ENCODE data around the gene ATG16L1.
"Not testable (repeated sequence)": the region's sequence is repeated elsewhere in the genome, so short reads cannot be mapped to it uniquely, and the experiment has no call there.

ATG16L1 gene

DNA sequence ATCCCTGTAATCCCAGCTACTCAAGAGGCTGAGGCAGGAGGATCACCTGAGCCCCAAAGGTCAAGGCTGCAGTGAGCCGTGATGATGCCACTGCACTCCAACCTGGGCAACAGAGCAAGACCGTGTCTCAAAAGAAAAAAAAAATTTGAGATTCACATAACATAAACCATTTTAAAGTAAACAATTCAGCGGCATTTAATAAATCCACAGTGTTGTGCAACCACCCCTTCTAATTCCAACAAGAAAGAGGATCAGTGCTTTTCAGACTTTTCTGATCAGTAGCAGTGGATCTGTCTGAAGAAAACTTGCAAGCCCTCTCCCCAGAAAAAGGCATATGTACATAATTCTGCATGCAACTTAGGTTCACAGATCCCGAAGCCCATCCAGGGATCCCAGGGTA, 48.9 kb downstream of the ATG16L1 start:
- DNase-seq: no peak

DNA sequence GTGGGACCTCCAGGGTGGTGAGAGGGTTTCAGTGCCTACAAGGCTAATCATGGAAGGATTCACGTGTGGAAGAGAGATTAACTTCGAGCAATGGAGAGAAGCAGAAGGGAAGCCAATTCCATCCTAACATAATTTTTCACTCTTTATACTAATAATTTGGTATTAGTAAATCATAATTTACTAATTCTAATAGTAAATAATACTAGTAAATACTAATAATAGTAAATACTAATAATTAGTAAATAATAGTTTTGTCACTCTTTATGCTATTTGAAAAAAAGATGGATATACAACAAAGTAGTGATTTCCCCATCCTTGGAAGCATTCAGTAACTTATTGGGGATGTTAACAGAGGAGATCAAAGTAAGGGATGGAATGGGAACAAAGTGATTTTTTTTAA, 49.8 kb downstream of the ATG16L1 start:
- no peak for DNase-seq

DNA sequence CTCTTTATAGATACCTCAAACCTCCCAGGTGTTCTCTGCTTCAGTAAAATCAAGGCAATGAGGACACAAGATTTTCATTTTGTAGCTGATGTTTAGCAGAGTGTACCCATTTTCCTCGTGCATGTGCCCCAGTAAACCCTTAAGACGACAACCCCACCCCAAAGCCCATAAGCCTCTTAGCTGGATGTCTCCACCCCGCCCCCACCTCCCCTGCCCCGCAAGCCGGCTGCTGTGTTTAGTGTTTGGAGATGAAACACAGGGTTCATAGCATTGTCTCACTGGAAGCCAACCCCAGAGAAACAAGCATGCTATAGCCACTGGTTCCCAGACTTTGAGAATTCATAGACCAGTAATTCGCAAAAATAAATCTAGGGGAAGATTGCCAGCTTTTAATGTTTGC, 50.3 kb downstream of the ATG16L1 start:
- no peak for DNase-seq

DNA sequence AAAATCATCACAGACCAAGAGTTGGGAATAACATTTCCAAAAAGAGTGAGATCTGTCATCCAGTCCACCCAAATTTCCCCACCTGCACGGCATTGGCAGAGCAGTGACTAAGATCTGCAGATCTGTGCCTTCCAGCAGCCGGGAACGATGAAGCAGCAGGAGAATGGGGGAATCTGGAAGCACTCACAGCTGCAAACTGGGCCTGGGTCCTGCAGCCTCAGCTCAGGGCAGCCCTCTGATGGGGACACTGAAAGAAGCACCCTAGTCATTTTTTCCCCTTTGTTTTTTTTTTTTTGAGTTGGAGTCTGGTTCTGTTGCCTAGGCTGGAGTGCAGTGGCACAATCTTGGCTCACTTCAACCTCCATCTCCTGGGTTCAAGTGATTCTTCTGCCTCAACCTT, 51.8 kb downstream of the ATG16L1 start:
- no peak for DNase-seq

DNA sequence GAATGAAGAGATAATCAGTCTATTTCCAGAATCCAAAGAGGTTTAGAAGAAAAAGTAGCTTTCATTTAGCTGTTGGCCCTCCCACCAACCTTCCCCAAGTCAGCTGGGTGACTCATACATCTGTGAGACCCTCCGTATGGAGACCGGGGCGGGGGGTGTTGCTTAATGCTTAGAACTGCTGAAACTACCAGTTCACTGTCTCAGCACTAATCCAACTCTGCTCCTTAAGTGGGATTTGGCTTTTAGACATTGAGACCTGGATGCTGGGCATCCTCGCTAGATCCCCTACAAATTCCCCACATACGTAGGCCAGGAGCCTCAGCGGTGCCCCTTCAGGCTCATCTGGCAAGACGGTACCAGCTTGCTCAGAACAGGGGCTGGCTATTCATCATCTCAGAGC, 56.1 kb downstream of the ATG16L1 start, which contains the start of gene SAG:
SAG (plus strand) TSS at position 252 of the 400 bp plus-strand sequence. CDS start 1,374 bp downstream, outside the sequence.
- DNase-seq: no peak

DNA sequence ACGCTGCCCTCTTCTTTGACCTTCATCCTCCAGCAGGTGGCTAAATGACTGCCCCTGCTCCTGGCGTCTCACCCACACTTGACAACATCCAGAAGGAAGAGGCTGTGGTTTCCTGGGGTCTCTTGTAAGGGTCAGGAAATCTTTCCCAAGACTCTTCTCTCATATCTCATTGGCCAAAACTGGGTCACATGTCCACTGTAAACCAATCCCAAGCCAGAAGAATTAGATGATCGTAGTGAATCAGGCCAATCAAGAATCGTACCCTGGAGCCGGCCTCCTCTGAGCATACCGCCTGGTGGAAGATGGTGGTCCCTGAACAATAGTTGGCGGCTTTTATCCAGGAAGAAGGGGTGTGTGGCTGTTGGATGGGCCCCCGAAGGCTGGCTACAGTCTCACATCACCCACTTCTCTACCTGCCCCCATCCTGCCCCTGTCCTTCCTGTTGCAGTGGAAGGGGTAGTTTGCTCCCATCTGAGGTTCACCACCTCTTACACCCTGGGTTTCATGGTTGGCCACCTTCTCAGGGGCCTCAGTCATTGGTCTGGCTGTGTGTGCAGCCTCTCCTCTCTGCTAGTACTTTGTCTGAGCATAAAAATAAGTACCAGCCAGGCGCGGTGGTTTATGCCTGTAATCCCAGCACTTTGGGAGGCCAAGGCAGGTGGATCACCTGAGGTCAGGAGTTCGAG, 59.9 kb downstream of the ATG16L1 start:
- no peak for DNase-seq

DNA sequence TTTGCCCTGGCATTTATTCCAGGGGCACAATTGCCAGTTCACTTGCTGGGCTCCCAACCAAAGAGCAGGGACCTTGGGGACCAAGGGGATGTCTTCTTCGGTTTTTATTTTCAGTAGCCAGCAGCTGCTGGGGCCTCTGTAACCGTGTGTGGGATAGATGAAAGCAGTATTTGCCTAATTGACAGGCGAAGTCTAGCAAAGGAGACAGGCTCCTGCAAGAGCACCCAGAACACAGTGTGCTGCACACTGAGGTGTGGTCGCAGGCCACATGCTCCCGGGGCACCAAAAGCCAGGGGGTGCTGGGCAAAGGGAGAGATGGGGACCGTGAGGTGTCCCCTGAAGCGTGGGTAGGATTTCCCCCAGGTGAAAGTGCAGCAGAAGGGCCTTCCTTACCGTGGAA, 61.4 kb downstream of the ATG16L1 start:
- no peak for DNase-seq

DNA sequence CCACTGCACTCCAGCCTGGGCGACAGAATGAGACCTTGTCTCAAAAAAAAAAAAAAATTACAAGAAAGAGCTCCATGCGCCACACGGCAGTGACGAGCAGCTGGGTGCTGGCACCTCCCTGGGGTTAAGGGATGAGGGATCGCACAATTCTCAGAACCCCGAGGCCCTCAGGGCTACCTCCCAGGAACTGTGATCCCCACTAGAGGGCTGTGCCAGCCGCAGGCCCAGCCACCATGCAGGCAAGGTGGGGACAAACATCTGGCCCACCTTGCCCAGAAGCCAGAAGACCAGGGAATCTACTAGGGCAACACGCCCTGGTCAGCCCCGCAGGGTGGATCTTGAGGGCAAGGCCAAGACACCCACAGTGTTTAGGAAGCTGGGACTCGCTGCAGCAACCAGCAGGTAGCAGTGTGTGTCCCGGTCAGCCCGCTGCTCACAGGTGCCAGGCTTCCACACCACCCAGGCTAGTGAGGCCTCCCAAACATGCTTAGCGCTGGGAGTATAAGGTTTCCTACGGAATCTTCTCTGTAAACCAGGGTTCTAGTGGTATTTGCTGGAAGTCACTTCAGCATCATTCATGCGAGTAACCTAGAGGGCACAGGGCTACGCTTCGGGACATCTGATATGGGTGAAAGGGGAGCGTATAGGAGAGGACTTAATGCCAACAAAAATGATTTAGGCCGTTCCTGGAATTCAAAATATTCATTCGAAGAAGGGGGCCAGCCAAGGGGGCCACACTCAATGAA, 62.9 kb downstream of the ATG16L1 start:
- DNase-seq: no peak

DNA sequence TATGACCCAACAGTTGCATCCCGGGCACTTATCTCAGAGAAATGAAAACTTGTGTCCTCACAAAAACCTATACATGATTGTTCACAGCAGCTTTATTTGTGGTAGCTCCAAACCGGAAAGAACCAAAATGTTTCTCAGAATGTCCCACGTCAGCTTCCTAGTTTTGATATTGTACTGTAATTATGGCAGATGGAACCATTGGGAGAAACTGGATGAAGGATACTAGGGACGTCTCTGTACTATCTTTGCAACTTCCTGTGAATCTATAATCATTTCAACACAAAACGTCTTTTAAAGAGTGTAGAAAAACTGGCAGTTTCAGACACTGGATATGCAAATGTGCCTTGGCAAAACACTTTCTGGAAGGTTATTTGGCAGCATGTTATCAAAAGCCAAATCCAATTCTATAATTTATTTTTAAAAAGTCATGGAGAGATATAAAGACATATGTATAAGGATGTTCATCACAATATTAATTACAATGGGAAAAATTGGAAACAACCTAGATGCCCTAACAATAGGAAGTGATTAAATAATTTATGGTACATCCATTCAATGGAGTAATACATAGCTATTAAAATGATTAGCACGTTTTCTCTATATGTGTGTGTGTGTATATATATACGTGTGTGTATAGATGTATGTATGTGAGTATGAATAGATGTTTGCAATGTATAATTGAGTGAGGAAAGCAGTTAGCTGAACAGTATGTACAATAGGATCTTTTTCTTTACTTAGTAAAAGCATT, 65.9 kb downstream of the ATG16L1 start:
- no peak for DNase-seq

DNA sequence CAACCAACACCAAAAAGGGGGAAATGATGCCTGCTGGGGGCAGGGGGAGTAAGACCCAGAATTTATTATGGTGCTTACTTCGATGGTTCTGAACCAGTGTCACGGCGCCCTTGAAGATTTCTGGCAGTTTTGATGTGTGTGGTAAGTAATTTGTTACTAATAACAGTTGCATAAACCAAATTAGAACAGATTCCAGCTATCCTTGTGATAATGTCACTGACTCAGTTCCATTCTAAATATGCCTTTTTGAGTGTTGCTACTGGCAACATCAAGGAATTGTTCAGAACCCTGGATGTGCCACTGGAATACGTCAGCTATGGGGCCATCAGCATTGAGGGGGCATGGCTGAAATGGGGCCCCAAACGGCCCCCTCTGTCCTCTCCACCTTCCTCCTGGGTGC, 67.8 kb downstream of the ATG16L1 start:
- DNase-seq: no peak

DNA sequence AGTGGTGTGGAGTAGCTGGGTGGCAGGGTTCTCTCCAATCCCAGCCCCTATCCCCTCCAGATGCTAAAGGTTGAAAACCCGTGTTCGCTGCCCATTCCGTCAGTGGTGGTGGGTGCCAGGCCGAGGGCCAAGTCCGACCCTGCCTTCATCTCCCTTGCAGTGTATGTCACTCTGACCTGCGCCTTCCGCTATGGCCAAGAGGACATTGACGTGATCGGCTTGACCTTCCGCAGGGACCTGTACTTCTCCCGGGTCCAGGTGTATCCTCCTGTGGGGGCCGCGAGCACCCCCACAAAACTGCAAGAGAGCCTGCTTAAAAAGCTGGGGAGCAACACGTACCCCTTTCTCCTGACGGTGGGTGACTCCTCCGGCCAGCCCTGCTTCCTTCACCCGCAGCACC, 69.0 kb downstream of the ATG16L1 start:
- no peak for DNase-seq

DNA sequence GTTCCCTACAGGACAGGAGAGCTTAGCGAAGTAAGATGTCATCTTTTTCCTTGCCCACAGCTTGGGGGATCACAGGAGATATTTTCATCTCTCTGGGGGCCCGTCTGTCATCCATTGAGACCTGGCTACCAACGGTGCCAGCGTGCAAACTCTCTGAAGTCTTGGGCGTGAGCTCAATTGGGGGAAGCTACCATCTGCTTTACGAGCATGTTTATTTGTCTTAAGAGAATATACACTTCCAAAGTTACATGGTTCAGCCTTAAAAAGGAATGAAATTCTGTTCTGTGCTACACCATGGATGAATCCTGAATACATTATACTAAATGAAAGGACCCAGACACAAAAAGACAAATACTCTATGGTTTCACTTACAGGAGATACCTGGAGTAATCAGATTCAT, 69.7 kb downstream of the ATG16L1 start:
- DNase-seq: no peak

DNA sequence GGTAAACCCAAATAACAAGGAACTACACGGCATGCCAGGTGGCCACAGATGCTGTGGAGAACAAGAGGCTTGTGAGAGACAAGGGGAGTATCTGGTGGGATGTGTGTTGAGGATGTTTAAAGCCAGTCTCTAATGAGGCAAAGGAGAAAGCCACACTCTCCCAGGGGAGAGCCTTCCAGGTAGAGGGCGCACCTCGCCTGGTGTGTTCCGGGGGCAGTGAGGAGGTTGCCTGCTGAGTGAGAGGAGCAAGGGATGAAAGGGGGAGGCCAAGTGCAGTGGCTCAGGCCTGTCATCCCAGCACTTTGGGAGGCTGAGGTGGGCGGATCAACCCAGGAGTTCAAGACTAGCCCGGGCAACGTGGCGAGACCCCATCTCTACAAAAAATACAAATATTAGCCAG, 72.4 kb downstream of the ATG16L1 start:
- DNase-seq: no peak

DNA sequence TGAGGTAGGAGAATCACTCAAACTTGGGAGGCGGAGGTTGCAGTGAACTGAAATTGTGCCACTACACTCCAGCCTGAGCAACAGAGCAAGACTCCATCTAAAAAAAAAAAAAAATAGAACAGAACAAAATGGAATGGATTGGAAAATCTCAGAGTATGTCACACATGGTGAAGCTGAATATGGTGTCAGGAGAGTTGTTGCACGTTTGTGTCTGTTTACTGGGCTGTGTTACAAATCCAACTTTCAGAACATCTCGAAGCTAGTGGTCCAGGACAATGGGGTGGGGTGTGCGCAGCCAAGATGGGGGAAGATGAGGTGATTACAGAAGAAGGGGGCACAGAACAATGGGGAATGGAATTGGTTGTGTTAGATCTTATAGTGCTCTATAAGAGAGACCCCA, 73.8 kb downstream of the ATG16L1 start:
- DNase-seq: no peak

DNA sequence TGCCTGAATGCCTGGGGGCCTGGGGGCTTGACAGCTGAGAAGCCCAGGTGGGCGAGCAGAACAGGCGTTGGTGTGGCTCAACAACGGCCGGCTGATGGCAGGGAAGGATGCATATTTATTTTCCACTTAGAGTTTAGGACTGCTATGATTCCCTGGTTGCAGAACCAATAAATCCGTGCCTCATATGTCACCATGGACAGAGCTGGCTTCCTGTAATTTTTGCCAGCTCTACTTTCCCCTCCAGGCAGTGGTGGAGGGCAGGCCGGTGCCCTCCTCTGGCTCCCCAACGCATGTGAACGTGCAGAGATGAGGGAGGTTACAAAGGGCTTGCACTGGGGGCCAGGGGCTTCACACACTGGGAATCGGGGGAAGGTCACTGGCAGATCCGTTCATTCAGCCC, 74.3 kb downstream of the ATG16L1 start:
- no peak for DNase-seq

DNA sequence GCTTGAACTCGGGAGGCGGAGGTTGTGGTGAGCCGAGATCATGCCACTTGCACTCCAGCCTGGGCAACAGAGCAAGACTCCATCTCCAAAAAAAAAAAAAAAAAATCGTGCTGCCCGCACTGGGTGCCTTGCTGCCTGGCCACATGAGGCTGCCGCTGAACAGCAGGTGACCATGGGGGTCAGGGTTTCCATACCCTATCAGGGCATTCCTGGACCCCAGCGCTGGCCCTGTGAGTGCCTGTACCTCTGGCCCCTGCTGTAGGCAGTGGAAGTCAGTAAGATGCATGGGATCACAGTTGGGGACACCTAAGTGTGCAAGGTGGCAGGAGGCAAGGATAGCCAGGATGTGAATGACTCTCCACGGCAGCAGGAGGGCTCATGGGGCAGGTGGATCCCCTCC, 75.0 kb downstream of the ATG16L1 start:
- no peak for DNase-seq

DNA sequence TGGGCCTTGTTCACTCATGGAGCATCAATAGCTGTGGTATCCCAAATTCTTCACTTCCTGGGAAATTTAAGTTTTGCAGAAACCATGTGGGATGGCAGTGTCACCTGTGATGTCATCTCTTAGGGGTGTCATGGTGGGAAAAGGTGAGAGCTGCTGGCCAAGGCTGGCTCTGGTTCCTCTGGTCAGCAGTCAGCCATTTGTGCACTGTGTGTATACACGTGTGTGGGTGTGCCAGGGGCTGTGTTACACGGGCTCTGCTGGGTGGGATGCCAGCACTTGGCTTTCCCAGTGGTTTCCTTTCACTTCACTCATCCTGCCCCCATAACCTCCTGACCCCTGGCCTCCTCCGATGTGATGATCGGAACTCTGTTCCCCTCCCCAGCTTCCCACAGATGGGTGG, 77.4 kb downstream of the ATG16L1 start:
- DNase-seq: no peak

DNA sequence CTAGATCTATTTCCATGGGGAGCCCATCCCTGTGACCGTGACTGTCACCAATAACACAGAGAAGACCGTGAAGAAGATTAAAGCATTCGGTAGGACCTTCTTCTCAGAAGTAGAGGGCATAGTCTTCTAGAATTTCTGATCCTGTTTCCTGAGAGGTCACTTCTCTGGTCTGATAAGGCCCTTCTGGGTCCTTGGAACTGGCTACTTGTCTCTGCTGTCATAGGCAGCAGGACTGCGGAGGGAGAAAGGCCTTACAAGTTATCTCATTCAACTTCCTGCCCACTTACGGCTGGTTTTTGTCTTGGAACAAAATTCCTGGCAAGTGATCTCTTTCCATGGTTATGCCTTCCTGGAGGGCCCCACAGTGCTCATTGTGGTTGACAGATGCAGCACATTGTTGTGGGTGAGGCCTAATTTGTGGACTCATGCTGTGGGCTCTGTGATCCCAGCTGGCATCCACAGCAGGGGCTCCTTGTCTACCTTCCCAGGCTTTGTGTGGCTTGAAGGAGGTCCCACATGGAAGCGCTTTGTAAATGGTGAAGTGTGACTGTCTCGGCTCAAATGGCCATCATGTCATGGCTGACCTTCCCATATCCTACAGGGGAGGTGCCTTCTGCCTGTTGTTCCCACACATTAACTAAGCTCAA, 78.1 kb downstream of the ATG16L1 start:
- DNase-seq: peak; percentile 17

DNA sequence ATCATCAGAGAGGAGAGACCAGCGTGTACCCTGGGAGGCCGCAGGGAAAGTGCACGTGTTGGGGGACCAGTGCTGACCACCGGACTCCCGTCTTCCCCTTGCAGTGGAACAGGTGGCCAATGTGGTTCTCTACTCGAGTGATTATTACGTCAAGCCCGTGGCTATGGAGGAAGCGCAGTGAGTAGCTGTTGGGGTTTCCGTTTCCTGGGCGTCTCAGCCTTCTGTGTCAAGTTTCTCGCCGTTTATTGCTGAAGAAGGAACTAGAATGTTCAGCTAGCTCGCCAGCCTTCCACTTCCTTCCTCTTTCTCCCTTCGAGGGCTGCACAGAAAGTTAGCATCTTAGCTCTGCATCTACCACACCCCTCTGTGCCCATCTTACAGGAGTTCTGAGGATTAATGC, 80.1 kb downstream of the ATG16L1 start:
- no peak for DNase-seq

DNA sequence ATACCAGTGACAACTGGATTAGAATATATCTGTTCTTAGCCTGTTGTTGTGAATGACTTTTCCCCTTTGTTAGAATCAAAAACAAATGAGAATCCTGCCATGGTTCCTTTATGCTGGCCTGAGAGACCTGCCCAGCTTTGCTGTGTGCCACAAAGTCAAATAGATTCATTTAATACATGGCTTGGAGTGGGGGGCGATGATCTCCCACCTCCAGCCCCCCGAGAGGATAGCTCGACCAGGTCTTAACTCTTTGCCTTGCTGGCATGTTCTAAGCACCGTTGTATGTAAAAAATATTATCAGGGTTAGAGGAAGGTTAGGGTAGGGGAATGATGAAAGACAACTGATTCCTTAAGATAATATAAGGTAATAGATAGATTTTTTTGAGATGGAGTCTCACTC, 80.7 kb downstream of the ATG16L1 start:
- no peak for DNase-seq

DNA sequence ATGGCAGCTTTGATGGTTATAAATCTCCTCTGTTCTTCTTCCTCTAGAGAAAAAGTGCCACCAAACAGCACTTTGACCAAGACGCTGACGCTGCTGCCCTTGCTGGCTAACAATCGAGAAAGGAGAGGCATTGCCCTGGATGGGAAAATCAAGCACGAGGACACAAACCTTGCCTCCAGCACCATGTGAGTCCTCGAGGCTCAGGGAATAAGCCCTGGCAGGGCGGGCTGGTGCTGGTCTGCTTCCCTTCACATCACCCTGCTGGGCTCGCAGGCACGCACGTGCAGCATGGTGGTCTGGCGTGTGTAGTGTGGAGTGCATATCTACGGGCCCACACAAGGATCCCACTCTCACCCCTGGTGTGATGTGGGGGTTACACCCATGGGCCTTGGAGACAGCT, 83.4 kb downstream of the ATG16L1 start:
- DNase-seq: no peak

DNA sequence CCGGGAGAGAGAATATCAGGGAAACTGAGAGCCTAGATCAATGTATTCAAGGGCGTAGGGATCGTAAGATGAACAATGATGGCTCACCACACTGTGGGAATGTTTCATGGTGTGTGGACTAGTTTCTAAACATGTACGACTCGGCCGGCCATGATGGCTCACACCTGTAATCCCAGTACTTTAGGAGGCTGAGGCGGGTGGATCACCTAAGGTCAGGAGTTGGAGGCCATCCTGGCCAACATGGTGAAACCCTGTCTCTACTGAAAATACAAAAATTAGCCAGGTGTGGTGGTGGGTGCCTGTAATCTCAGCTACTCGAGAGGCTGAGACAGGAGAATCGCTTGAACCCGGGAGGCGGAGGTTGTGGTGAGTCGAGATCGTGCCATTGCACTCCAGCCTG, 84.6 kb downstream of the ATG16L1 start:
- DNase-seq: not testable (repeated sequence)

DNA sequence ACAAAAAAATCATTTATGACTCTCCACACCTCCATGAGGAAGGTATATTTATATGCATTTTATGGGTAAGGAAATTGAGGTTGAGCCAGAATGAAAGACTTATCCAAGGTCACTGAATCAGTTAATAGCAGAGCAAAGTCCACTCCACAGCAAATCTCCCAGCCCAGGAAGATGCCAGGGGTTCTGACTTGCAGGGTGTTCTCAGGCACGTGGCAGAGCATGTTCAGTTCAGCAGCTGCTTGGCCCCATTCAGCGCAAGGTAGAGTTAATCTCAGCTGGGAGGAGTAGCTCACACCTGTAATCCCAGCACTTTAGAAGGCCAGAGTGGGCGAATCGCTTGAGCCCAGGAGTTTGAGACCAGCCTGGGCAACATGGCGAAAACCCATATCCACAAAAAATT, 85.1 kb downstream of the ATG16L1 start:
- DNase-seq: no peak

DNA sequence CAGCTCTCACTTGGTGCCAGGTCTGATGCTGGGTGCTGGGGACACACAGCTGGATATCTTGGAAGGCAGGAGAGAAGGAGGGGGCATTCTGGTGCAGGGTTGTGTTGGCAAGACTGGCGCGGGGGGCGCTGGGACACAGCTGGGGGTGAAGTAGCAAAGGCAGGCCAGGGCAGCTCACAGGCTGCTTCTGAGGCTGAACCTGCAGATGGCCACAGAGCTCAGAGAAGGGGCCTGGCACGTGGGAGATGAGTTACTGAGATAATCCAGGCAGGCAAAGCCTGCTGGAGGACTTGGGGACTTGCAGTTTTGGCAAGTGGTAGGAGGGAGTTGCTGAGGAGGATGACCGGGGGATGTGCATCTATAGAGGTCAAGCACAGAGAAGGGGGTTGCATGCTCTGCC, 86.6 kb downstream of the ATG16L1 start:
- DNase-seq: no peak
